Neural cell (in vitro differentiated cells): ENCODE measurements around the gene SLC6A16. TPM values are rescaled to one million over a fixed set of nuclear protein-coding genes. Genes with fewer than 3 reads are reported as not detected.
"Not testable (repeated sequence)": the region's sequence is repeated elsewhere in the genome, so short reads cannot be mapped to it uniquely, and the experiment has no call there.

Experiments
- H2AFZ ChIP-seq: fragments of 200-600, 300-800 bp; sonication (generic), shearing (Covaris generic); 2 replicates; pipeline ENCODE4 v1.6.0; 2014; ENCODE audit warnings: low read depth, mild to moderate bottlenecking, antibody characterized with exemption, low read length, moderate library complexity
- H3F3A ChIP-seq: fragments of 200-600 bp; shearing (Covaris generic); 2 replicates; pipeline ENCODE4 v1.6.1; 2016; ENCODE audit warnings: mild to moderate bottlenecking, moderate library complexity, mixed read lengths, antibody characterized with exemption, low read length; ENCODE audit not compliant: insufficient read depth, poor library complexity, severe bottlenecking
- H3K27ac ChIP-seq: fragments of 200-600, 300-800 bp; sonication (generic), shearing (Covaris generic); 2 replicates; pipeline ENCODE4 v1.5.1; 2014; ENCODE audit warnings: mild to moderate bottlenecking, low read length, moderate library complexity
- H3K27me3 ChIP-seq: fragments of 300-800, 200-600 bp; sonication (generic), shearing (Covaris generic); 2 replicates; pipeline ENCODE4 v1.6.0; 2014; ENCODE audit warnings: mild to moderate bottlenecking, low read depth, low read length, moderate library complexity; ENCODE audit not compliant: insufficient read depth
- H3K36me3 ChIP-seq: fragments of 300-800, 200-600 bp; sonication (generic), shearing (Covaris generic); 2 replicates; pipeline ENCODE4 v1.5.1; 2014; ENCODE audit warnings: mild to moderate bottlenecking, antibody characterized with exemption, low read length, moderate library complexity; ENCODE audit not compliant: insufficient read depth
- H3K4me2 ChIP-seq: fragments of 300-800, 200-600 bp; sonication (generic), shearing (Covaris generic); 2 replicates; pipeline ENCODE4 v1.6.0; 2014; ENCODE audit warnings: mild to moderate bottlenecking, low read length
- H3K4me3 ChIP-seq: fragments of 300-800, 200-600 bp; sonication (generic), shearing (Covaris generic); 2 replicates; pipeline ENCODE4 v1.5.1; 2014; ENCODE audit warnings: mild to moderate bottlenecking, low read length, moderate library complexity
- H3K79me2 ChIP-seq: fragments of 200-600 bp; shearing (Covaris generic); replicated peaks from 2 replicates; pipeline ENCODE4 v1.6.0; 2014; ENCODE audit warnings: mild to moderate bottlenecking, low read length, moderate library complexity; ENCODE audit not compliant: insufficient read depth
- H3K9ac ChIP-seq: fragments of 300-800, 200-600 bp; sonication (generic), shearing (Covaris generic); 2 replicates; pipeline ENCODE4 v1.6.1; 2016; ENCODE audit warnings: mild to moderate bottlenecking, low read length, mixed read lengths
- H3K9me2 ChIP-seq: fragments of 200-600 bp; shearing (Covaris generic); 2 replicates; pipeline ENCODE4 v1.6.1; 2016; ENCODE audit warnings: mild to moderate bottlenecking, low read length, mixed read lengths; ENCODE audit not compliant: insufficient read depth
- H3K9me3 ChIP-seq: fragments of 200-600, 300-800 bp; sonication (generic), shearing (Covaris generic); 2 replicates; pipeline ENCODE4 v1.6.1; 2016; ENCODE audit warnings: mild to moderate bottlenecking, mixed run types, low read length, moderate library complexity, mixed read lengths
- H4K20me1 ChIP-seq: fragments of 200-600 bp; shearing (Covaris generic); 2 replicates; pipeline ENCODE4 v1.6.1; 2016; ENCODE audit warnings: mild to moderate bottlenecking, mixed run types; ENCODE audit not compliant: insufficient read depth
- CTCF ChIP-seq: fragments of 450-650 bp; IDR thresholded peaks from 2 replicates; pipeline ENCODE4 v1.5.1; 2014; ENCODE audit warnings: antibody characterized with exemption, mild to moderate bottlenecking, moderate library complexity; ENCODE audit not compliant: poor library complexity, severe bottlenecking
- EP300 ChIP-seq: fragments of 450-650 bp; conservative IDR thresholded peaks from 2 replicates; pipeline ENCODE4 v1.6.1; 2014; ENCODE audit warnings: antibody characterized with exemption, mild to moderate bottlenecking, moderate library complexity; ENCODE audit not compliant: poor library complexity, severe bottlenecking
- EZH2 ChIP-seq: fragments of 200-600, 300-800 bp; shearing (Covaris generic), sonication (generic); IDR thresholded peaks from 2 replicates; pipeline ENCODE4 v1.6.1; 2014; ENCODE audit warnings: antibody characterized with exemption, low read length, borderline replicate concordance, mild to moderate bottlenecking; ENCODE audit not compliant: insufficient read depth, poor library complexity, severe bottlenecking
- MXI1 ChIP-seq: fragments of 450-650 bp; conservative IDR thresholded peaks from 2 replicates; pipeline ENCODE4 v1.6.1; 2014; ENCODE audit warnings: antibody characterized with exemption, mild to moderate bottlenecking; ENCODE audit not compliant: poor library complexity, severe bottlenecking
- POLR2AphosphoS5 ChIP-seq: IDR thresholded peaks from 2 replicates; pipeline ENCODE4 v1.6.1; 2012
- RAD21 ChIP-seq: fragments of 450-650 bp; conservative IDR thresholded peaks from 2 replicates; pipeline ENCODE4 v1.6.1; 2014; ENCODE audit warnings: antibody characterized with exemption, mild to moderate bottlenecking, moderate library complexity
- REST ChIP-seq: IDR thresholded peaks from 2 replicates; pipeline ENCODE4 v1.6.1; 2012; ENCODE audit warnings: borderline replicate concordance
- SMC3 ChIP-seq: fragments of 450-650 bp; conservative IDR thresholded peaks from 2 replicates; pipeline ENCODE4 v1.6.1; 2014; ENCODE audit warnings: antibody characterized with exemption, mild to moderate bottlenecking, moderate library complexity; ENCODE audit not compliant: poor library complexity
- TAF1 ChIP-seq: IDR thresholded peaks from 2 replicates; pipeline ENCODE4 v1.6.1; 2012; ENCODE audit warnings: low read depth
- polyA plus RNA-seq: library from polyadenylated mRNA; depleted of rRNA; stranded (reverse); fragments of >200 nt; gene quantifications from 2 replicates; pipeline ENCODE4 v1.2.3, GENCODE V29; 2014

SLC6A16 gene
- polyA plus RNA-seq, 1 donor from 2014 or later, result not detected

GRCh38 chr19:49290517-49290916 lies 34.5 kb downstream of the SLC6A16 start:
- no peak overlapping the region for H3K27ac ChIP-seq
- H3F3A ChIP-seq, result no peaks in the 10 kb centered on the region
- TF ChIP-seq SMC3 (no peak), MXI1 (no peak), TAF1 (no peak), POLR2AphosphoS5 (no peak), EP300 (no peak), CTCF (no peak), EZH2 (no peak), REST (no peak), RAD21 (no peak)
- no peaks in the 10 kb centered on the region for H3K9me2 ChIP-seq
- no peaks in the 10 kb centered on the region for H3K27me3 ChIP-seq
- H3K9ac ChIP-seq, result no peak overlapping the region
- H3K9me3 ChIP-seq, result no peaks in the 10 kb centered on the region
- H3K36me3 ChIP-seq, result no peaks in the 10 kb centered on the region
- no peak overlapping the region for H3K4me2 ChIP-seq
- no peaks in the 10 kb centered on the region for H3K79me2 ChIP-seq
- no peak overlapping the region for H3K4me3 ChIP-seq
- H2AFZ ChIP-seq, result no peak overlapping the region
- H4K20me1 ChIP-seq, result no peaks in the 10 kb centered on the region

- H3K4me2 ChIP-seq, H4K20me1 ChIP-seq, H3K79me2 ChIP-seq, H3K27ac ChIP-seq, H3K4me3 ChIP-seq, H3K9me3 ChIP-seq, H2AFZ ChIP-seq, H3K27me3 ChIP-seq, H3K9ac ChIP-seq, H3F3A ChIP-seq, H3K9me2 ChIP-seq, H3K36me3 ChIP-seq: not testable (repeated sequence)
Observed at GRCh38 chr19:49289286-49289685, 35.7 kb downstream of the SLC6A16 start.

- not testable (repeated sequence) for H3K4me3 ChIP-seq, H3K9ac ChIP-seq, H3K4me2 ChIP-seq, H4K20me1 ChIP-seq, H3K9me3 ChIP-seq, H3K27ac ChIP-seq, H2AFZ ChIP-seq, H3K36me3 ChIP-seq, H3K9me2 ChIP-seq, H3K79me2 ChIP-seq, H3F3A ChIP-seq, H3K27me3 ChIP-seq
Observed at GRCh38 chr19:49288205-49288604, 36.8 kb downstream of the SLC6A16 start.
